ENCODE measurements around the gene RAP1GAP2. TPM values are rescaled to one million over a fixed set of nuclear protein-coding genes. Genes with fewer than 3 reads are reported as not detected.
A peak's percentile ranks its signal among the peaks of the same experiment; 100 is the strongest.

Gene RAP1GAP2
- polyA plus RNA-seq, 3 donors = 1.5 to 48.4 (median 6.1) TPM

DNA sequence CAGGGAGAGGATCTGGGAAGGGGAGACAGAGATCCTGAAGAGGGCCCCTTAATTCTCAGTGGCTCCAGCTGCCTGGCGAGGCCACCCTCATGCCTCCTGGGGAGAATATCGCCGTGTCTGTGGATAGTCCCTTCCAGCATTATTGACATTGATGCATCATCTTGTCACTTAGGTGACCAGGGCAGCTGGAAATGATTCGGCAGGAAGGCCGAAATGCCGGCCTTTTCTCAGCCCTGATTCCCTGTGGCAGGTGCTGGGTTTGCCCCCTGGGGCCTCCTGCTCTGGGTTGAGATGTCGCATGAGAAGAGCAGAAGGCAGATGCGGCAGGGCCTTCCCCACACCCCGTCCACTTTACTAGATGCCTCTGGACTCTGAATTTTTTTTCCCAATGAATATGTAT, 89.5 kb downstream of the RAP1GAP2 start:
- peak overlapping the region in 1 of 2 donors; percentile 11 for H3K27ac ChIP-seq (ENCODE audit: low read depth in 1 of 2, low read length in 2 of 2)
- H3K27me3 ChIP-seq (ENCODE audit: control insufficient read depth in 2 of 2, insufficient read depth in 2 of 2, low read length in 2 of 2) = no peaks in the 10 kb centered on the region
- peak overlapping the region in 2 of 7 donors; percentile 33 to 42 for H3K27ac Mint-ChIP-seq
- no peak overlapping the region for H3K4me3 ChIP-seq (replicated peaks in 1 of 3; ENCODE audit: low read depth in 2 of 3, low read length in 3 of 3)
- no peak overlapping the region for H3K9ac ChIP-seq (ENCODE audit: insufficient read depth, low read length, poor library complexity, severe bottlenecking)
- WGBS (ENCODE audit: insufficient coverage) = 96% methylated on average over 7 of the region's 9 CpGs
- H3K36me3 Mint-ChIP-seq = peaks cover 14 to 66% of the 10 kb centered on the region in 2 donors
- peaks cover 0 to 3% (median 0%) of the 10 kb centered on the region in 3 donors for H3K27me3 Mint-ChIP-seq (ENCODE audit: low read depth in 3 of 3)
- peaks cover 98% of the 10 kb centered on the region for H4K20me1 ChIP-seq (ENCODE audit: insufficient read depth, low read length)
- no peak for DNase-seq
- H3K4me2 ChIP-seq (replicated peaks; ENCODE audit: extremely low read depth, low read length, poor library complexity, severe bottlenecking) = no peak overlapping the region
- H3K79me2 ChIP-seq (ENCODE audit: insufficient read depth, low read length) = peaks cover 77% of the 10 kb centered on the region
- H3K4me3 Mint-ChIP-seq = no peak overlapping the region
- no peak overlapping the region for H2AFZ ChIP-seq (ENCODE audit: insufficient read depth, low read depth, low read length, poor library complexity, severe bottlenecking)
- TF ChIP-seq, protein P1, sequence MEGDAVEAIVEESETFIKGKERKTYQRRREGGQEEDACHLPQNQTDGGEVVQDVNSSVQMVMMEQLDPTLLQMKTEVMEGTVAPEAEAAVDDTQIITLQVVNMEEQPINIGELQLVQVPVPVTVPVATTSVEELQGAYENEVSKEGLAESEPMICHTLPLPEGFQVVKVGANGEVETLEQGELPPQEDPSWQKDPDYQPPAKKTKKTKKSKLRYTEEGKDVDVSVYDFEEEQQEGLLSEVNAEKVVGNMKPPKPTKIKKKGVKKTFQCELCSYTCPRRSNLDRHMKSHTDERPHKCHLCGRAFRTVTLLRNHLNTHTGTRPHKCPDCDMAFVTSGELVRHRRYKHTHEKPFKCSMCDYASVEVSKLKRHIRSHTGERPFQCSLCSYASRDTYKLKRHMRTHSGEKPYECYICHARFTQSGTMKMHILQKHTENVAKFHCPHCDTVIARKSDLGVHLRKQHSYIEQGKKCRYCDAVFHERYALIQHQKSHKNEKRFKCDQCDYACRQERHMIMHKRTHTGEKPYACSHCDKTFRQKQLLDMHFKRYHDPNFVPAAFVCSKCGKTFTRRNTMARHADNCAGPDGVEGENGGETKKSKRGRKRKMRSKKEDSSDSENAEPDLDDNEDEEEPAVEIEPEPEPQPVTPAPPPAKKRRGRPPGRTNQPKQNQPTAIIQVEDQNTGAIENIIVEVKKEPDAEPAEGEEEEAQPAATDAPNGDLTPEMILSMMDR (IDR thresholded peaks at IDR 0.05) = no peak
- intact Hi-C loops (cut with micrococcal nuclease) = no loop called here
- H3K9me3 Mint-ChIP-seq = peaks cover 0 to under 1% (median 0%) of the 10 kb centered on the region in 7 donors
- peaks cover 16 to 32% of the 10 kb centered on the region in 2 donors for H3K36me3 ChIP-seq (replicated peaks in 1 of 2; ENCODE audit: control insufficient read depth in 1 of 2, insufficient read depth in 2 of 2, low read length in 2 of 2)
- peaks cover 24% of the 10 kb centered on the region for H3K4me1 Mint-ChIP-seq
- H3K4me1 ChIP-seq (ENCODE audit: control insufficient read depth in 1 of 2, insufficient read depth in 2 of 2, low read length in 2 of 2) = peaks cover 0 to 5% of the 10 kb centered on the region in 2 donors
- H3K9me3 ChIP-seq (replicated peaks in 1 of 2; ENCODE audit: control insufficient read depth in 1 of 2, insufficient read depth in 1 of 2, low read length in 2 of 2) = no peaks in the 10 kb centered on the region

DNA sequence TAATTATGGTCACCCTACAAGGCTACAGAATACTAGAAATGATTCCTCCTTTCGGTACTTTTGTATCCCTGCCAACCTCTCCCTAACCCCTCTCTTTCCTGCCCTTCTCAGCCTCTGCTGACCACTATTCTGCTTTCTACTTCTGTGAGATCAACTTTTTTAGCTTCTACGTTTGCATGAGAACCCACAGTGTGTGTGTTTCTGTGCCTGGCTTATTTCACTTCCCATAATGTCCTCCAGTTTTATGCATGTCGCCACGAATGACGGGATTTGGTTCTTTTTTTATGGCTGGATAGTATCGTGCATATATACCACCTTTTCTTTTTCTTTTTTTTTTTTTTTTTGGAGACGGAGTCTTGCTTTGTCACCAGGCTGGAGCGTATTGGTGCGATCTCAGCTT, 92.1 kb downstream of the RAP1GAP2 start:
- Histone ChIP-seq H3K4me1 (ENCODE audit: control insufficient read depth in 1 of 2, insufficient read depth in 2 of 2, low read length in 2 of 2) (peaks cover 0 to 5% of the 10 kb centered on the region in 2 donors), H3K9me3 (replicated peaks in 1 of 2; ENCODE audit: control insufficient read depth in 1 of 2, insufficient read depth in 1 of 2, low read length in 2 of 2) (no peaks in the 10 kb centered on the region), H3K27me3 (ENCODE audit: control insufficient read depth in 2 of 2, insufficient read depth in 2 of 2, low read length in 2 of 2) (no peaks in the 10 kb centered on the region), H3K4me2 (replicated peaks; ENCODE audit: extremely low read depth, low read length, poor library complexity, severe bottlenecking) (no peak overlapping the region), H3K79me2 (ENCODE audit: insufficient read depth, low read length) (peaks cover 79% of the 10 kb centered on the region), H3K9ac (ENCODE audit: insufficient read depth, low read length, poor library complexity, severe bottlenecking) (no peak overlapping the region), H2AFZ (ENCODE audit: insufficient read depth, low read depth, low read length, poor library complexity, severe bottlenecking) (no peak overlapping the region), H3K4me3 (replicated peaks in 1 of 3; ENCODE audit: low read depth in 2 of 3, low read length in 3 of 3) (no peak overlapping the region), H3K27ac (ENCODE audit: low read depth in 1 of 2, low read length in 2 of 2) (no peak overlapping the region), H3K36me3 (replicated peaks in 1 of 2; ENCODE audit: control insufficient read depth in 1 of 2, insufficient read depth in 2 of 2, low read length in 2 of 2) (peaks cover 20 to 48% of the 10 kb centered on the region in 2 donors), H4K20me1 (ENCODE audit: insufficient read depth, low read length) (peaks cover 98% of the 10 kb centered on the region)
- Mint-ChIP-seq H3K27me3 (ENCODE audit: low read depth in 3 of 3) (no peaks in the 10 kb centered on the region), H3K27ac (peak overlapping the region in 3 of 7 donors; percentile 12 to 34 (median 20)), H3K9me3 (no peaks in the 10 kb centered on the region), H3K4me1 (peaks cover 30% of the 10 kb centered on the region), H3K36me3 (peaks cover 25 to 69% of the 10 kb centered on the region in 2 donors), H3K4me3 (no peak overlapping the region)
- WGBS (ENCODE audit: insufficient coverage) = 72% methylated on average over 3 of the region's 9 CpGs
- intact Hi-C loops (cut with micrococcal nuclease) = no loop called here
- TF ChIP-seq, protein P1 (IDR thresholded peaks at IDR 0.05) = no peak
- DNase-seq = no peak

Measured in CD14-positive monocyte (primary cell).